Liver (tissue), 9 donors: ENCODE measurements around the gene EYA4. TPM values are rescaled to one million over a fixed set of nuclear protein-coding genes. Genes with fewer than 3 reads are reported as not detected.

Source experiments
- DNase-seq: peaks from one replicate; pipeline ENCODE4 v3.0.0-alpha.2; 2017; ENCODE audit warnings: low spot score
- H3K27ac ChIP-seq, 2 donors: one replicate each; pipeline ENCODE4 v1.7.0; 2013; ENCODE audit warnings: inconsistent platforms in 2 of 2, low read length in 2 of 2, control low read depth in 1 of 2, low read depth in 1 of 2, mild to moderate bottlenecking in 1 of 2
- H3K27me3 ChIP-seq, 4 donors: one replicate each; pipeline versions ENCODE4 v1.6.1 to v1.7.0; 2013; ENCODE audit warnings: low read length in 3 of 4, inconsistent platforms in 1 of 4, mild to moderate bottlenecking in 1 of 4, moderate library complexity in 1 of 4; ENCODE audit not compliant: control insufficient read depth in 4 of 4, insufficient read depth in 4 of 4
- H3K36me3 ChIP-seq, 4 donors: one replicate each; pipeline versions ENCODE4 v1.6.1 to v1.7.0; 2013; ENCODE audit warnings: low read length in 3 of 4, mild to moderate bottlenecking in 3 of 4, low read depth in 1 of 4, moderate library complexity in 1 of 4; ENCODE audit not compliant: control insufficient read depth in 4 of 4, insufficient read depth in 3 of 4
- H3K4me1 ChIP-seq, 4 donors: one replicate each; pipeline versions ENCODE4 v1.6.1 to v1.7.0; 2013; ENCODE audit warnings: low read length in 3 of 4, mild to moderate bottlenecking in 3 of 4, moderate library complexity in 1 of 4; ENCODE audit not compliant: control insufficient read depth in 4 of 4, insufficient read depth in 4 of 4
- H3K4me3 ChIP-seq, 3 donors: one replicate each; pipeline versions ENCODE4 v1.6.1 to v1.7.0; 2013; ENCODE audit warnings: low read length in 3 of 3, control low read depth in 1 of 3, low read depth in 1 of 3, mild to moderate bottlenecking in 1 of 3
- H3K9ac ChIP-seq, 2 donors: one replicate each; pipeline ENCODE4 v1.7.0; 2013; ENCODE audit warnings: low read length in 2 of 2, mild to moderate bottlenecking in 2 of 2, moderate library complexity in 2 of 2, control low read depth in 1 of 2, low read depth in 1 of 2
- H3K9me3 ChIP-seq, 4 donors: one replicate each; pipeline versions ENCODE4 v1.6.1 to v1.7.0; 2013; ENCODE audit warnings: low read length in 3 of 4; ENCODE audit not compliant: control insufficient read depth in 4 of 4
- ATF3 ChIP-seq: IDR thresholded peaks from 2 replicates; pipeline ENCODE4 v1.6.1; 2016; ENCODE audit warnings: antibody characterized with exemption
- CTCF ChIP-seq: fragments of 150-350 bp; IDR thresholded peaks from 2 replicates; pipeline ENCODE4 v1.5.1; 2017; ENCODE audit warnings: improper control_type of control experiment, low read depth, low read length; ENCODE audit not compliant: missing input control
- EGR1 ChIP-seq, 2 donors: IDR thresholded peaks; 2 replicates each; pipeline ENCODE4 v1.6.1; 2016 to 2018; ENCODE audit warnings: antibody characterized with exemption in 2 of 2, low read depth in 2 of 2
- FOXA1 ChIP-seq: IDR thresholded peaks from 2 replicates; pipeline ENCODE4 v1.6.1; 2016; ENCODE audit warnings: antibody characterized with exemption
- FOXA2 ChIP-seq: IDR thresholded peaks from 2 replicates; pipeline ENCODE4 v1.6.1; 2016; ENCODE audit warnings: antibody characterized with exemption
- GABPA ChIP-seq, 2 donors: IDR thresholded peaks in 1 of 2; conservative IDR thresholded peaks in 1 of 2; 2 replicates each; pipeline ENCODE4 v1.6.1; 2016; ENCODE audit warnings: antibody characterized with exemption in 2 of 2, mild to moderate bottlenecking in 1 of 2, moderate library complexity in 1 of 2
- HNF4A ChIP-seq, 2 donors: conservative IDR thresholded peaks; 2 replicates each; pipeline ENCODE4 v1.6.1; 2016; ENCODE audit warnings: antibody characterized with exemption in 2 of 2, mild to moderate bottlenecking in 2 of 2
- HNF4G ChIP-seq: IDR thresholded peaks from 2 replicates; pipeline ENCODE4 v1.6.1; 2016; ENCODE audit warnings: antibody characterized with exemption
- JUND ChIP-seq, 2 donors: IDR thresholded peaks; 2 replicates each; pipeline ENCODE4 v1.6.1; 2016; ENCODE audit warnings: antibody characterized with exemption in 2 of 2
- MAX ChIP-seq: IDR thresholded peaks from 2 replicates; pipeline ENCODE4 v1.6.1; 2016; ENCODE audit warnings: antibody characterized with exemption
- NR2F2 ChIP-seq: IDR thresholded peaks from 2 replicates; pipeline ENCODE4 v1.6.1; 2016; ENCODE audit warnings: antibody characterized with exemption
- RAD21 ChIP-seq, 2 donors: IDR thresholded peaks; 2 replicates each; pipeline ENCODE4 v1.6.1; 2016; ENCODE audit warnings: antibody characterized with exemption in 2 of 2, mild to moderate bottlenecking in 2 of 2
- REST ChIP-seq: IDR thresholded peaks from 2 replicates; pipeline ENCODE4 v1.6.1; 2016; ENCODE audit warnings: antibody characterized with exemption, mild to moderate bottlenecking
- RXRA ChIP-seq, 2 donors: IDR thresholded peaks; 2 replicates each; pipeline ENCODE4 v1.6.1; 2017 to 2018; ENCODE audit warnings: antibody characterized with exemption in 2 of 2, mild to moderate bottlenecking in 1 of 2
- SP1 ChIP-seq: IDR thresholded peaks from 2 replicates; pipeline ENCODE4 v1.6.1; 2018; ENCODE audit warnings: antibody characterized with exemption, mild to moderate bottlenecking
- TAF1 ChIP-seq: conservative IDR thresholded peaks from 2 replicates; pipeline ENCODE4 v1.6.1; 2016; ENCODE audit warnings: antibody characterized with exemption, mild to moderate bottlenecking
- YY1 ChIP-seq: IDR thresholded peaks from 2 replicates; pipeline ENCODE4 v1.6.1; 2016; ENCODE audit warnings: antibody characterized with exemption, mild to moderate bottlenecking
- ZBTB33 ChIP-seq: IDR thresholded peaks from 2 replicates; pipeline ENCODE4 v1.6.1; 2016; ENCODE audit warnings: antibody characterized with exemption
- WGBS: extraction: QIAGEN DNeasy Blood & Tissue Kit; methylation state at CpG from one replicate; pipeline ENCODE4 v1.1.7; 2013; 5-methylcytosine and 5-hydroxymethylcytosine counted together
- polyA plus RNA-seq, 2 donors: library from polyadenylated mRNA; stranded (reverse) in 1 of 2; unstranded in 1 of 2; fragments of 200-250 nt in 1 of 2; fragments of >200 nt in 1 of 2; fragmentation: Nextera tagmentation in 1 of 2; extraction: Ambion mirVana in 1 of 2; gene quantifications; one replicate each; pipeline versions ENCODE4 v1.2.1 to v1.2.3, GENCODE V29; 2013 to 2015
- total RNA-seq, 2 donors: library from RNA; depleted of rRNA; stranded (reverse); fragments of >200 nt; gene quantifications; one replicate each; pipeline ENCODE4 v1.2.3, GENCODE V29; 2014
- donor health status: healthy.
- donor health status: healthy.
- donor health status: healthy.
- donor health status: healthy.
- donor health status: healthy.

The EYA4 gene
- total and polyA plus RNA-seq, 4 donors, result 0.05 to 0.50 TPM; not detected in 2

GRCh38 chr6:133467982-133468380 is 226.8 kb downstream of the EYA4 start:
- Histone ChIP-seq H3K27me3 (no peaks in the 10 kb centered on the region), H3K9ac (no peak overlapping the region), H3K4me3 (no peak overlapping the region), H3K4me1 (peaks cover 0 to 10% (median 6%) of the 10 kb centered on the region in 4 donors), H3K27ac (no peak overlapping the region), H3K9me3 (no peaks in the 10 kb centered on the region), H3K36me3 (no peaks in the 10 kb centered on the region)
- DNase-seq, result no peak
- TF ChIP-seq RXRA (IDR thresholded peaks at IDR 0.05), result no peak
- WGBS, result 79% methylated on average over 2 of the region's 2 CpGs

- peaks cover 0 to 8% (median 6%) of the 10 kb centered on the region in 4 donors for H3K4me1 ChIP-seq
- H3K9me3 ChIP-seq, result no peaks in the 10 kb centered on the region
- H3K9ac ChIP-seq, result no peak overlapping the region
- no peak overlapping the region for H3K27ac ChIP-seq
- H3K27me3 ChIP-seq, result no peaks in the 10 kb centered on the region
- no peak for DNase-seq
- 91% methylated on average over 8 of the region's 8 CpGs for WGBS
- no peak overlapping the region for H3K4me3 ChIP-seq
- no peaks in the 10 kb centered on the region for H3K36me3 ChIP-seq
- TF ChIP-seq YY1 (no peak), ATF3 (no peak), HNF4A (conservative IDR thresholded peaks at IDR 0.05) (no peak), CTCF (no peak), REST (no peak), ZBTB33 (no peak), JUND (IDR thresholded peaks at IDR 0.05) (no peak), RXRA (IDR thresholded peaks at IDR 0.05) (no peak), SP1 (no peak), MAX (no peak), GABPA (IDR thresholded peaks at IDR 0.05 in 1 of 2, conservative IDR thresholded peaks at IDR 0.05 in 1 of 2) (no peak), FOXA1 (no peak), HNF4G (no peak), RAD21 (IDR thresholded peaks at IDR 0.05) (no peak), NR2F2 (no peak), TAF1 (no peak), EGR1 (IDR thresholded peaks at IDR 0.05; ENCODE audit: low read depth in 2 of 2) (no peak), FOXA2 (no peak)
Observed at GRCh38 chr6:133468591-133468990, 227.4 kb downstream of the EYA4 start.
